ENCODE measurements around the gene CLTA.
A peak's percentile ranks its signal among the peaks of the same experiment; 100 is the strongest.

The CLTA gene

GRCh38 chr9:36148311-36149051 lies 42.2 kb upstream of the CLTA start:
- Histone ChIP-seq H3K36me3 (ENCODE audit: insufficient read depth, low read length) (peaks cover 6% of the 10 kb centered on the region; the same call in 1 of the 2 replicates), H3K4me1 (ENCODE audit: control insufficient read depth, insufficient read depth, low read length, unreplicated experiment) (peaks cover 39% of the 10 kb centered on the region), H3K4me3 (ENCODE audit: low read depth, low read length) (peak overlapping the region; percentile 36), H3K27me3 (ENCODE audit: insufficient read depth, low read length) (no peaks in the 10 kb centered on the region), H3K27ac (ENCODE audit: low read depth, low read length) (peak overlapping the region; percentile 88), H3K79me2 (ENCODE audit: control insufficient read depth, insufficient read depth, low read length, unreplicated experiment) (no peaks in the 10 kb centered on the region), H2AFZ (ENCODE audit: low read length, unreplicated experiment) (no peak overlapping the region)

- H3K79me2 ChIP-seq (ENCODE audit: control insufficient read depth, insufficient read depth, low read length, unreplicated experiment), result no peaks in the 10 kb centered on the region
- no peaks in the 10 kb centered on the region for H3K27me3 ChIP-seq (ENCODE audit: insufficient read depth, low read length)
- H3K4me3 ChIP-seq (ENCODE audit: low read depth, low read length), result peak overlapping the region; percentile 36
- peaks cover 41% of the 10 kb centered on the region for H3K4me1 ChIP-seq (ENCODE audit: control insufficient read depth, insufficient read depth, low read length, unreplicated experiment)
- H3K36me3 ChIP-seq (ENCODE audit: insufficient read depth, low read length), result peaks cover 6% of the 10 kb centered on the region; the same call in 1 of the 2 replicates
- no peak overlapping the region for H2AFZ ChIP-seq (ENCODE audit: low read length, unreplicated experiment)
- H3K27ac ChIP-seq (ENCODE audit: low read depth, low read length), result peak overlapping the region; percentile 88
Observed at GRCh38 chr9:36149197-36149596, 41.5 kb upstream of the CLTA start.

GRCh38 chr9:36150574-36151315 lies 40.0 kb upstream of the CLTA start:
- H2AFZ ChIP-seq (ENCODE audit: low read length, unreplicated experiment), result no peak overlapping the region
- H3K36me3 ChIP-seq (ENCODE audit: insufficient read depth, low read length), result no peaks in the 10 kb centered on the region; the same call in 1 of the 2 replicates
- H3K4me1 ChIP-seq (ENCODE audit: control insufficient read depth, insufficient read depth, low read length, unreplicated experiment), result peaks cover 54% of the 10 kb centered on the region
- no peaks in the 10 kb centered on the region for H3K79me2 ChIP-seq (ENCODE audit: control insufficient read depth, insufficient read depth, low read length, unreplicated experiment)
- H3K27ac ChIP-seq (ENCODE audit: low read depth, low read length), result no peak overlapping the region; the same call in 1 of the 2 replicates
- H3K27me3 ChIP-seq (ENCODE audit: insufficient read depth, low read length), result no peaks in the 10 kb centered on the region
- H3K4me3 ChIP-seq (ENCODE audit: low read depth, low read length), result no peak overlapping the region

- H3K4me3 ChIP-seq (ENCODE audit: low read depth, low read length), result no peak overlapping the region
- peak overlapping the region; percentile 22; the same call in 1 of the 2 replicates for H3K27ac ChIP-seq (ENCODE audit: low read depth, low read length)
- no peaks in the 10 kb centered on the region for H3K79me2 ChIP-seq (ENCODE audit: control insufficient read depth, insufficient read depth, low read length, unreplicated experiment)
- H3K36me3 ChIP-seq (ENCODE audit: insufficient read depth, low read length), result no peaks in the 10 kb centered on the region; the same call in 1 of the 2 replicates
- H2AFZ ChIP-seq (ENCODE audit: low read length, unreplicated experiment), result no peak overlapping the region
- H3K27me3 ChIP-seq (ENCODE audit: insufficient read depth, low read length), result no peaks in the 10 kb centered on the region
- H3K4me1 ChIP-seq (ENCODE audit: control insufficient read depth, insufficient read depth, low read length, unreplicated experiment), result peaks cover 54% of the 10 kb centered on the region
Observed at GRCh38 chr9:36151316-36152210, 39.2 kb upstream of the CLTA start.

DNA sequence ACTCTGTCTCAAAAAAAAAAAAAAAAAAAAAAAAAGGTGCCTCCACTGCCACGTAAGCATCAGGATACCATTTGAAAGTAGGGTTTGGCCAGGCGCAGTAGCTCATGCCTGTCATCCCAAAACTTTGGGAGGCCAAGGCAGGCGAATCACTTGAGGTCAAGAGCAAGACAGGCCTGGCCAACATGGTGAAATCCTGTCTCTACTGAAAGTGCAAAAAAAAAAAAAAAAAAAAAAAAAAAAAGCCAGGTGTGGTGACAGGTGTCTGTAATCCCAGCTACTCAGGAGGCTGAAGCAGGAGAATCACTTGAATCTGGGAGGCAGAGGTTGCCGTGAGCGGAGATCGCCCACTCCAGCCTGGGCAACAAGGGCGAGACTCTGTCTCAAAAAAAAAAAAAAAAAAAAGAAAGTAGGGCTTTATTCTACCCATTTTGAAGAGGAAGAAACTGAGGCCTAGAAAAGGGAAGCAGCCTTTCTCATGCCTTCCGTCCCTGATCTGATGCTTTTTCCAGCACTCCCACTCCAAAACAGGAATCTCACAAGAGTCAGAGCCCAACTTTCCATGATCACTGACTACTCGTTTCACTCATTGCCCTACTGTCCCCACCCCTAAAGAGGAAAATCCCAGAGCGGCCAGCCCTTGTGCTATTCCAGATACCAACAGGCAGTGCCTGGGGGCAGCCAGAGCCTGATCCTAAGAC lies 37.8 kb upstream of the CLTA start:
- H3K36me3 ChIP-seq (ENCODE audit: insufficient read depth, low read length), result no peaks in the 10 kb centered on the region; the same call in 1 of the 2 replicates
- no peaks in the 10 kb centered on the region for H3K79me2 ChIP-seq (ENCODE audit: control insufficient read depth, insufficient read depth, low read length, unreplicated experiment)
- H3K27me3 ChIP-seq (ENCODE audit: insufficient read depth, low read length), result no peaks in the 10 kb centered on the region
- H3K27ac ChIP-seq (ENCODE audit: low read depth, low read length), result peak overlapping the region; percentile 94; the same call in 1 of the 2 replicates
- H3K4me1 ChIP-seq (ENCODE audit: control insufficient read depth, insufficient read depth, low read length, unreplicated experiment), result peaks cover 54% of the 10 kb centered on the region
- no peak overlapping the region for H3K4me3 ChIP-seq (ENCODE audit: low read depth, low read length)
- no peak overlapping the region for H2AFZ ChIP-seq (ENCODE audit: low read length, unreplicated experiment)

GRCh38 chr9:36153746-36154145 lies 37.0 kb upstream of the CLTA start:
- no peaks in the 10 kb centered on the region; the same call in 1 of the 2 replicates for H3K36me3 ChIP-seq (ENCODE audit: insufficient read depth, low read length)
- no peaks in the 10 kb centered on the region for H3K27me3 ChIP-seq (ENCODE audit: insufficient read depth, low read length)
- H3K4me1 ChIP-seq (ENCODE audit: control insufficient read depth, insufficient read depth, low read length, unreplicated experiment), result peaks cover 48% of the 10 kb centered on the region
- H3K79me2 ChIP-seq (ENCODE audit: control insufficient read depth, insufficient read depth, low read length, unreplicated experiment), result no peaks in the 10 kb centered on the region
- H3K4me3 ChIP-seq (ENCODE audit: low read depth, low read length), result no peak overlapping the region
- peak overlapping the region; percentile 94 for H3K27ac ChIP-seq (ENCODE audit: low read depth, low read length)
- no peak overlapping the region for H2AFZ ChIP-seq (ENCODE audit: low read length, unreplicated experiment)

- Histone ChIP-seq H3K27ac (ENCODE audit: low read depth, low read length) (peak overlapping the region; percentile 94), H3K4me1 (ENCODE audit: control insufficient read depth, insufficient read depth, low read length, unreplicated experiment) (peaks cover 42% of the 10 kb centered on the region), H3K27me3 (ENCODE audit: insufficient read depth, low read length) (no peaks in the 10 kb centered on the region), H3K79me2 (ENCODE audit: control insufficient read depth, insufficient read depth, low read length, unreplicated experiment) (no peaks in the 10 kb centered on the region), H3K4me3 (ENCODE audit: low read depth, low read length) (peak overlapping the region; percentile 55), H2AFZ (ENCODE audit: low read length, unreplicated experiment) (peak overlapping the region; percentile 61), H3K36me3 (ENCODE audit: insufficient read depth, low read length) (no peaks in the 10 kb centered on the region; the same call in 1 of the 2 replicates)
Observed at GRCh38 chr9:36154331-36154952, 36.3 kb upstream of the CLTA start.

DNA sequence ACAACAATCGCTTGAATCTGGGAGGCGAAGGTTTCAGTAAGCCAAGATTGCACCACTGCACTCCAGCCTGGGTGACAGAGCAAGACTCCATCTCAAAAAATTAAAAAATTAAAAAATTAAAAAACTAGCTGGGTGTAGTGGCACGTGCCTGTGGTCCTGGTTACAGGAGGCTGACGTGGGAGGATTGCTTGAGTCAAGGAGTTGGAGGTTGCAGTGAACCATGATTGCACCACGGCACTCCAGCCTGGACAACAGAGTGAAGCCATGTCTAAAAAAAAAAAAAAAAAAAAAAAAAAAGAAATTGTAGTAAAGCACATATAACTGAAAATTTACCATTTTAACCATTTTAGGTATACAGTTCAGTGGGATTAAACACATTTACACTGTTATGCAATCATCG lies 34.6 kb upstream of the CLTA start:
- Histone ChIP-seq H3K36me3 (ENCODE audit: insufficient read depth, low read length) (no peaks in the 10 kb centered on the region; the same call in 1 of the 2 replicates), H3K4me3 (ENCODE audit: low read depth, low read length) (no peak overlapping the region), H2AFZ (ENCODE audit: low read length, unreplicated experiment) (no peak overlapping the region), H3K79me2 (ENCODE audit: control insufficient read depth, insufficient read depth, low read length, unreplicated experiment) (no peaks in the 10 kb centered on the region), H3K4me1 (ENCODE audit: control insufficient read depth, insufficient read depth, low read length, unreplicated experiment) (peaks cover 29% of the 10 kb centered on the region), H3K27me3 (ENCODE audit: insufficient read depth, low read length) (no peaks in the 10 kb centered on the region), H3K27ac (ENCODE audit: low read depth, low read length) (no peak overlapping the region)

DNA sequence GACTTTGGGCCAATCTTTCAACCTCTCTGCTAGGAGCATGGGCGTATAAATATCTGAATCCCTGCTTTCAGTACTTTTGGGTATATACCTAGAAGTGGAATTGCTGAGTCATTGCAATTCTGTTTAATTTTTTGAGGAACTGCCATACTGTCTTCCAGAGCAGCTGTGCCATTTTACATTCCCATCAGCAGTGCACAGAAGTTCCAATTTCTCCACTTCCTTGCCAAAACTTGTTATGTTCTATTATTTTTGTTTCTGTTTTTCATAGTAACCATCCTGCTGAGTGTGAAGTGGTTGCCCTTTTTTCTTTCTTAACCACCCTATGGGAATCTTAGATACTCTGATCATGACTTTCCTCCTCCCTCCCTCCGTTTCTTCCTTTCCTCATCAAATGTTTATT lies 32.6 kb upstream of the CLTA start:
- Histone ChIP-seq H2AFZ (ENCODE audit: low read length, unreplicated experiment) (no peak overlapping the region), H3K4me3 (ENCODE audit: low read depth, low read length) (no peak overlapping the region), H3K4me1 (ENCODE audit: control insufficient read depth, insufficient read depth, low read length, unreplicated experiment) (peaks cover 29% of the 10 kb centered on the region), H3K27me3 (ENCODE audit: insufficient read depth, low read length) (no peaks in the 10 kb centered on the region), H3K79me2 (ENCODE audit: control insufficient read depth, insufficient read depth, low read length, unreplicated experiment) (no peaks in the 10 kb centered on the region), H3K36me3 (ENCODE audit: insufficient read depth, low read length) (no peaks in the 10 kb centered on the region; the same call in 1 of the 2 replicates), H3K27ac (ENCODE audit: low read depth, low read length) (no peak overlapping the region)

Measured in ACC112 (cell line).